GM19043 (cell line): ENCODE results near the gene CATSPER4.

Experiments
- ATAC-seq: cut with Tn5 transposase; IDR thresholded peaks from one replicate; pipeline ENCODE4 v1.9.1; 2021; ENCODE audit warnings: low read depth; ENCODE audit not compliant: unreplicated experiment

The CATSPER4 gene

GRCh38 chr1:26164036-26164860, 26.2 kb upstream of the CATSPER4 start:
- no peak for ATAC-seq

GRCh38 chr1:26164861-26165842, 25.2 kb upstream of the CATSPER4 start:
- ATAC-seq = no peak

GRCh38 chr1:26166719-26167281, 23.6 kb upstream of the CATSPER4 start:
- ATAC-seq = no peak

DNA sequence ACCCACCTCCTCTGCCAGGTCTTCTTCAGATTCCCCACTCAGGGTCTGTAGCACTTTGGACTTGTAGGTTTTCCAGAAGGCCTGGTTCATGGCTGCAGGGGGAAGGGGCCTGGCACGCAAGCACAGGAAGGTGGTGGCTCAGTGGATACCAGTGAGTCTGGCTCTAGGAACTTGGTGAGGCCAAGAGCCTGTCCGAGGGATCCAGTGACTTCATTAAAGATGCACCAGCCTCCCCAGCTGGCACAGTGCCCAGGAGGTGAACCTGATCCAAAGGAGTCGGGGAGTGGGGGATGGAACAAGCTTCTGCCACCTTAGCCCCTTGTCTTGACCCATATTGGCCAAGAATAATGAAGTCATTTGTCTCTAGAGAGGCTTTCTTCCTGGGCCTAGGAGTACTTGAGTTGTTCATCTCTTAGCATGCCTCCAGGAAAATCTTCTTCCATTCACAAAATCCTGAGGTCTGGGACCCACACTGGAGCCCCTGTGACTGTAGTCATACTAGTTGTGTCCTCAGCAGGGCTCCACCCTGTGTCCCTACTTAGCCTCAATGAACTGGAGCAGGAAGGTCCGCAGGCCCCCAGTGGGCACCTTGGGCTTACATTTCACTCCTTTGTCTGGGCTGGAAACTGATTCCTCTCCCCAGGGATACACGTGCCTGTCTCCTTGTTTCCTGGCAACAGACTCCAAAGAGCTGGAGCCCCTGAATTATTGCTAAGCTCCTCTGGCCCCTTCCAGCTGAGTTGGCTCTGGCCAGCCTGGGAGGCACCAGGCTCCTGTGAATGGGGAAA, 21.8 kb upstream of the CATSPER4 start, which contains the start of gene C1orf232:
TSS of gene C1orf232 (minus strand) at position 554 of the 788 bp plus-strand sequence. CDS start at position 90, 464 bp downstream.
- ATAC-seq = no peak

DNA sequence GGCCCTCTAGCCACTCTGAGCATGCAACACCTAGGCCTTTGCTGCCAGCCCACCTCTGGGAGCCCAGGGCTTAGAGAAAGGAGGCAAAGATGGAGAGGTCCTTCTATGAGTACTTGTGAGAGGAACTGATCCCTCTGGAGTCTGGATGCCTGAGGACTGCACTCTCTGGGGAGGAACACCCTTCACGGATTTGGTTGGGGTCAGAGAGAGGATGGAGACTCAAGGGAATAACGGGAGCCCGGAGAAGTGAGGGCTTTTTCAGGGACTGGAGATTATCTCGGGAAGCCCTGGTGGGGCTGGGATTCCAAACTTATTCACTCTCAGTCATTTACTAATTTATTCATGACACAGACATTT, 21.2 kb upstream of the CATSPER4 start:
- no peak for ATAC-seq

DNA sequence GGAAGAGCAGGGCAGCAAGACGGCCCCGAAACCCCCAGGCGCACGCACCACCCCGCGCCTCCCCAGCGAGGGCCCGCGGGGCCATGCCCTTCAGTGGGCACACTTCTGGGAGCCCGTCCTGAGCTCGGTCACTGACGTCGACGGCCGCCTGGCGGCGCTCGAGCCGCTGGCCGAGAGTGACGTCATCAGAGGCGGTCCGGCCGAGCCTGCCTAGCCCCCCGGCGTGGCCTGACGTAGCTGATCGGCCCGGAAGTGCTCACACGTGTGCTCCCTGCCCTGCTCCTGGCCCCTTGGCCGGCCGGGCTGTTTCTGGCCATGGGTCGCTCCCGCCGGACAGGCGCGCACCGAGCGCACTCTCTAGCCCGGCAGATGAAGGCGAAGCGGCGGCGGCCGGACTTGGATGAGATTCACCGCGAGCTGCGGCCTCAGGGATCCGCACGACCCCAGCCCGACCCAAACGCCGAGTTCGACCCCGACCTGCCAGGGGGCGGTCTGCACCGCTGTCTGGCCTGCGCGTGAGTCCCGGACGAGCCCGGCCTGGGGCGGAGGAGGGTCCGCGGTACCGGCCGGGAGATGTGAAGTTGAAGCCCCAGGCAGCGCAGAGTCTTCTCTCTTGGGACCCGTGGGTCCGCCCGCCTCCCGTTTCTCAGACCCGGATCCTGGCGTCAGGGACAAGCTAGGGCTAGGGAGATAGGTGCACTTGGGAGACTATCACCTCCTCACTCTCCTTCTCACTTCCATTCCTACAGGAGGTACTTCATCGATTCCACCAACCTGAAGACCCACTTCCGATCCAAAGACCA, 20.5 kb upstream of the CATSPER4 start, which contains the start of gene ZNF593:
TSS of gene ZNF593 (plus strand) at position 240 of the 803 bp plus-strand sequence. CDS start at position 316, 76 bp downstream.
- peak; percentile 91 for ATAC-seq

GRCh38 chr1:26170472-26170821, 20.0 kb upstream of the CATSPER4 start:
- ATAC-seq = no peak

GRCh38 chr1:26171084-26172072, 19.0 kb upstream of the CATSPER4 start, which contains the start of gene ZNF593OS:
Gene ZNF593OS (minus strand): TSS chr1:26171832. CDS start chr1:26171661, 171 bp downstream.
- no peak for ATAC-seq

- ATAC-seq = no peak
Observed at GRCh38 chr1:26175346-26175745, 15.1 kb upstream of the CATSPER4 start.

- ATAC-seq = no peak
Observed at GRCh38 chr1:26177182-26177684, 13.2 kb upstream of the CATSPER4 start, which contains the start of gene CNKSR1. Gene CNKSR1 (plus strand): TSS chr1:26177491. CDS start chr1:26177548, 57 bp downstream.

DNA sequence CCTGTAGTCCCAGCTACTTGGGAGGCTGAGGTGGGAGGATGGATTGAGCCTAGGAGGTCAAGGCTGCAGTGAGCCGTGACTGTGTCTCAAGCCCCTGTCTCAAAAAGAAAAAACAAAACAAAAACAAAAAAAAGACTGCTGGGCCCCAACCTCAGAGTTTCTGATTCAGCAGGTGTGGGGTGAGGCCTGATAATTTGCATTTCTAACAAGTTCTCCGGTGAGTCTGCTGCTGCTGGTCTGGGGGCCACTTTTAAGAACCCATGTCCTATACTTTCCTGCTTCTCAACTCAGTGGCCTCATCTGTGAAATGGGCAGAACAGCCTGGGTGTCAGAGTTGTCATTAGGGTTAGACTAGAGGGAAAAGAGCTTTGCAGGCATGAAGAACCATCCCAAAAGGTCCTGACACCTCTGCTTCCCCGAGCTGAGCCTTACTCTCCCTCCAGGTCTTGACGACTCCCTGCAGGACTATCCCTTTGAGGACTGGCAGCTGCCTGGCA, 10.3 kb upstream of the CATSPER4 start:
- no peak for ATAC-seq

DNA sequence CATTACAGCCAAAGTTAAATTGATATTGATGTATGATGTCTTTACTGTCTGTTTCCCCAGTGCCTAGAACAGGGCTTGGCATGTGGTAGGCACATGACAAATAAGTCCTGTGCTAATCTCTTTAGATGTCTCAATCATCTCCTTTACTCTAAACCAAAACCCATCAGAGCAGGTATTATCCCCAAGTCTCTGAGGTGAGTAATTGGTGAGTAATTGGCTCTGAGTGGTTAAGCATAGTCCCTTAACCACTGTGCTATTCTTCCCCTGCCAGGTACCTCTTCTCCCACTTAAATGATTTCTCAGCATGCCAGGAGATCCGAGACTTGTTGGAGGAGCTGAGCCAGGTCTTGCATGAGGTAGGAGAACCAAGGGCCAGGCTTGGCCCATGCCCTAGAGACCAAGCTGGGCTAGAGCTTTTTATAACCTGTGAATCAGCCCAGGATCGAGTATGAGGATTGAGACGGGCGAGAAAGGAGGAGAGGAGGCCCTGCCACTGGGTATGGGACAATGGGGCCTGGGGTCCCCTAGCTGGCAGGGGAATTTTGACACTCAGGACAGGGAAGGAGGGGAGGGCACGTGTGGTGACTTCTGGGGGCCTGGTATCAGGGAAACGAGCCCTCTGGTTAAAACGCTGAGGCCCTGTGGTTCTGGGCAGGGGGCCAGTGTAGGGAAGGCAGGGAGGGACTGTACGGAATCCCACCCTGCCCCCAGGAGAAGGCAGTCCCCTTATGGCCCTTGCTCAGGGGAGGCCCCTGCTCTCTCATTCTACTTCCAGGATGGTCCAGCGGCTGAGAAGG, 8.6 kb upstream of the CATSPER4 start:
- ATAC-seq = no peak

GRCh38 chr1:26182383-26182696, 8.1 kb upstream of the CATSPER4 start:
- no peak for ATAC-seq

DNA sequence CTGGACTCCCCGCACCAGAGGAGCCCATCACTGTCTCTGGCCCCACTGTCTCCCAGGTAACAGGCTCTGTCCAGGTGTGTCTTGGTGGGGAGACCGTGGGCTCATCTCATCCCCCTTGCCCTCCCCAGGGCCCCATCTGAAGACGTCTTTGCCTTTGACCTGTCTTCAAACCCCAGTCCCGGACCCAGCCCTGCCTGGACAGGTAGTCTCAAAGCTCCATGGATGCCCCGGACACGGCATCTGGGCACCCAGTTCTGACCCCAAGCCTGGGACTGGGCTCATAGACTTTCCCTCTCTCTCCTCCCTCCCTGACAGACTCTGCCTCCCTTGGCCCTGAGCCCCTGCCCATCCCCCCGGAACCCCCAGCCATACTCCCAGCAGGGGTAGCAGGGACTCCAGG, 6.3 kb upstream of the CATSPER4 start:
- ATAC-seq = no peak

GRCh38 chr1:26184883-26185282, 5.5 kb upstream of the CATSPER4 start:
- ATAC-seq = no peak

- ATAC-seq = no peak
Observed at GRCh38 chr1:26187882-26188281, 2.5 kb upstream of the CATSPER4 start.

DNA sequence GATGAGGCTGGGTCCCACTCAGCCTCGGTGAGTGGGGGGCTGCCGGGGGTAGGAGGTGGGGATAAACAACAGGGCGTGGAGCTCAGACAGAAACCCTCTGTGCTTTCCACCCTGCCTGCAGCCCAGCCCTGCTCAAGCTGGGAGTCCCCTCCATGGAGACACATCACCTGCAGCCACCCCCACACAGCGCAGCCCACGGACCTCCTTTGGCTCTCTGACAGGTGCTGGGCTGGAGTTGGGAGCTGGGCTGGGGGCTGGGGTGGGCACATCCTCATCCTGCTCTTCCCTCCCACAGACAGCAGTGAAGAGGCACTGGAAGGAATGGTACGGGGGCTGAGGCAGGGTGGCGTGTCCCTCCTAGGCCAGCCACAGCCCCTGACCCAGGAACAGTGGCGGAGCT, 1.9 kb upstream of the CATSPER4 start:
- ATAC-seq = no peak
